Activated T-helper 1 cell treated with anti-CD3 and anti-CD28 coated beads, Interleukin-12 subunit alpha, Interleukin-12 subunit beta, Interleukin-2, Interleukin-4 antibody, amounts not matched to agents 30 ng/mL and 10 ng/mL and 1 ng/mL, durations not matched to agents 14 hours and 24 hours and 36 hours (primary cell): ENCODE measurements around the gene MRPL49. TPM values are rescaled to one million over a fixed set of nuclear protein-coding genes. Genes with fewer than 3 reads are reported as not detected.

Experiments used
- DNase-seq: peaks from one replicate; pipeline ENCODE4 v3.0.0; 2021; ENCODE audit warnings: low spot score
- H3K27ac Mint-ChIP-seq: one replicate; pipeline ENCODE4 v1.8.0; 2021; ENCODE audit warnings: mild to moderate bottlenecking, mixed read lengths
- H3K27me3 Mint-ChIP-seq: one replicate; pipeline ENCODE4 v1.8.0; 2022; ENCODE audit warnings: mild to moderate bottlenecking, moderate library complexity, mixed read lengths; ENCODE audit not compliant: insufficient read depth
- H3K36me3 Mint-ChIP-seq: one replicate; pipeline ENCODE4 v1.8.0; 2021; ENCODE audit warnings: low read depth, mixed read lengths
- H3K4me1 Mint-ChIP-seq: one replicate; pipeline ENCODE4 v1.8.0; 2021; ENCODE audit warnings: low read depth, mixed read lengths
- H3K4me3 Mint-ChIP-seq: one replicate; pipeline ENCODE4 v1.8.0; 2021; ENCODE audit warnings: mild to moderate bottlenecking, moderate library complexity, mixed read lengths
- H3K9me3 Mint-ChIP-seq: one replicate; pipeline ENCODE4 v1.8.0; 2021; ENCODE audit warnings: mixed read lengths
- intact Hi-C: fragments of 100-400 bp; cut with micrococcal nuclease; formaldehyde crosslinking; loops from one replicate; pipeline ENCODE4 v1.15.1; 2024
- total RNA-seq: library from RNA; stranded (reverse); gene quantifications from 2 replicates; pipeline ENCODE4 v1.2.3, GENCODE V29; 2022

Gene MRPL49
- total RNA-seq, 1 donor from 2014 or later = 76.4 TPM

GRCh38 chr11:65108469-65109123 is 13.5 kb upstream of the MRPL49 start:
- H3K27ac Mint-ChIP-seq = no peak overlapping the region
- peaks cover 2% of the 10 kb centered on the region for H3K27me3 Mint-ChIP-seq
- H3K4me1 Mint-ChIP-seq = peaks cover 45% of the 10 kb centered on the region
- DNase-seq = no peak
- intact Hi-C loops = no loop called here
- H3K9me3 Mint-ChIP-seq = no peaks in the 10 kb centered on the region
- H3K4me3 Mint-ChIP-seq = no peak overlapping the region
- H3K36me3 Mint-ChIP-seq = peaks cover 14% of the 10 kb centered on the region

GRCh38 chr11:65109231-65110198 is 12.6 kb upstream of the MRPL49 start:
- Mint-ChIP-seq H3K4me3 (no peak overlapping the region), H3K27ac (no peak overlapping the region), H3K4me1 (peaks cover 44% of the 10 kb centered on the region), H3K36me3 (peaks cover 10% of the 10 kb centered on the region), H3K27me3 (peaks cover 2% of the 10 kb centered on the region), H3K9me3 (no peaks in the 10 kb centered on the region)
- DNase-seq = no peak
- intact Hi-C loops = loop anchor here (1.0 to 10.0 kb wide), 4 partner anchors 13 to 505 kb away; partner anchors contain the start of genes CDCA5, MAP3K11, MAP4K2 and PCNX3

- Mint-ChIP-seq H3K4me3 (peak overlapping the region; percentile 11), H3K27ac (peak overlapping the region; percentile 53), H3K36me3 (peaks cover 9% of the 10 kb centered on the region), H3K27me3 (peaks cover 2% of the 10 kb centered on the region), H3K9me3 (no peaks in the 10 kb centered on the region), H3K4me1 (peaks cover 39% of the 10 kb centered on the region)
- DNase-seq = peak; percentile 90
- intact Hi-C loops = loop anchor here (1.0 to 10.0 kb wide), 4 partner anchors 14 to 504 kb away; partner anchors contain the start of genes CDCA5, MAP3K11, MAP4K2 and PCNX3
Observed at GRCh38 chr11:65110354-65110861, 11.7 kb upstream of the MRPL49 start.

- Mint-ChIP-seq H3K36me3 (peaks cover 11% of the 10 kb centered on the region), H3K4me1 (peaks cover 34% of the 10 kb centered on the region), H3K4me3 (peak overlapping the region; percentile 92), H3K27me3 (peaks cover 2% of the 10 kb centered on the region), H3K9me3 (no peaks in the 10 kb centered on the region), H3K27ac (peak overlapping the region; percentile 89)
- intact Hi-C loops = loop anchor here (1.0 to 10.0 kb wide), 4 partner anchors 70 to 504 kb away; partner anchors contain the start of genes CAPN1, MAP3K11, MAP4K2 and PCNX3
- no peak for DNase-seq
Observed at GRCh38 chr11:65111159-65111743, 10.9 kb upstream of the MRPL49 start.

GRCh38 chr11:65111744-65112545 is 10.2 kb upstream of the MRPL49 start, which contains the start of gene TM7SF2:
TM7SF2 (plus strand) TSS chr11:65111872; CDS start chr11:65112016, 144 bp downstream.
- Mint-ChIP-seq H3K27me3 (peaks cover 2% of the 10 kb centered on the region), H3K36me3 (peaks cover 11% of the 10 kb centered on the region), H3K9me3 (no peaks in the 10 kb centered on the region), H3K27ac (peak within 1 kb of the TSS; percentile 89), H3K4me3 (peak within 1 kb of the TSS; percentile 92), H3K4me1 (peaks cover 34% of the 10 kb centered on the region)
- DNase-seq = peak; percentile 91
- intact Hi-C loops = loop anchor here (1.0 to 10.0 kb wide), 4 partner anchors 69 to 503 kb away; partner anchors contain the start of genes CAPN1, MAP3K11, MAP4K2 and PCNX3

GRCh38 chr11:65112546-65113360 is 9.4 kb upstream of the MRPL49 start:
- Mint-ChIP-seq H3K4me1 (peaks cover 35% of the 10 kb centered on the region), H3K9me3 (no peaks in the 10 kb centered on the region), H3K4me3 (peak overlapping the region; percentile 92), H3K27ac (peak overlapping the region; percentile 76), H3K27me3 (peaks cover 2% of the 10 kb centered on the region), H3K36me3 (peaks cover 14% of the 10 kb centered on the region)
- DNase-seq = peak; percentile 69
- intact Hi-C loops = loop anchor here (5.0 to 10.0 kb wide), 2 partner anchors 310 to 502 kb away; partner anchors contain the start of genes MAP3K11, MAP4K2 and PCNX3

- Mint-ChIP-seq H3K4me1 (peaks cover 39% of the 10 kb centered on the region), H3K27me3 (peaks cover 2% of the 10 kb centered on the region), H3K36me3 (peaks cover 17% of the 10 kb centered on the region), H3K4me3 (peak overlapping the region; percentile 92), H3K9me3 (no peaks in the 10 kb centered on the region), H3K27ac (peak overlapping the region; percentile 76)
- no peak for DNase-seq
- intact Hi-C loops = loop anchor here (5.0 to 10.0 kb wide), 2 partner anchors 311 to 501 kb away; partner anchors contain the start of genes MAP3K11, MAP4K2 and PCNX3
Observed at GRCh38 chr11:65113361-65113756, 8.8 kb upstream of the MRPL49 start.

GRCh38 chr11:65113839-65114238 is 8.3 kb upstream of the MRPL49 start:
- Mint-ChIP-seq H3K27me3 (peaks cover 2% of the 10 kb centered on the region), H3K4me1 (peaks cover 44% of the 10 kb centered on the region), H3K36me3 (peaks cover 22% of the 10 kb centered on the region), H3K27ac (peak overlapping the region; percentile 37), H3K4me3 (peak overlapping the region; percentile 92), H3K9me3 (no peaks in the 10 kb centered on the region)
- no peak for DNase-seq
- intact Hi-C loops = loop anchor here (5.0 to 10.0 kb wide), 2 partner anchors 312 to 501 kb away; partner anchors contain the start of genes MAP3K11, MAP4K2 and PCNX3

- Mint-ChIP-seq H3K36me3 (peaks cover 26% of the 10 kb centered on the region), H3K27me3 (peaks cover 2% of the 10 kb centered on the region), H3K4me3 (peak overlapping the region; percentile 92), H3K27ac (no peak overlapping the region), H3K4me1 (peaks cover 48% of the 10 kb centered on the region), H3K9me3 (no peaks in the 10 kb centered on the region)
- intact Hi-C loops = loop anchor here (5.0 to 10.0 kb wide), 2 partner anchors 312 to 500 kb away; partner anchors contain the start of genes MAP3K11, MAP4K2 and PCNX3
- no peak for DNase-seq
Observed at GRCh38 chr11:65114538-65115171, 7.5 kb upstream of the MRPL49 start.

GRCh38 chr11:65115361-65116082 is 6.6 kb upstream of the MRPL49 start:
- intact Hi-C loops = loop anchor here (2.0 to 10.0 kb wide), 2 partner anchors 339 to 499 kb away; partner anchors contain the start of genes MAP3K11 and PCNX3
- peaks cover 51% of the 10 kb centered on the region for H3K4me1 Mint-ChIP-seq
- H3K36me3 Mint-ChIP-seq = peaks cover 31% of the 10 kb centered on the region
- H3K9me3 Mint-ChIP-seq = no peaks in the 10 kb centered on the region
- H3K27me3 Mint-ChIP-seq = peaks cover 2% of the 10 kb centered on the region
- H3K27ac Mint-ChIP-seq = peak overlapping the region; percentile 40
- peak overlapping the region; percentile 90 for H3K4me3 Mint-ChIP-seq
- no peak for DNase-seq
